Lung (tissue), 12 donors: ENCODE data around the gene UST. TPM values are rescaled to one million over a fixed set of nuclear protein-coding genes. Genes with fewer than 3 reads are reported as not detected.

Source experiments
- ATAC-seq: fragments of 200-7000 bp; cut with Tn5 transposase; one replicate; pipeline ENCODE4 v1.9.1; 2020; ENCODE audit warnings: moderate number of reproducible peaks; ENCODE audit not compliant: insufficient read depth, low FRiP score
- DNase-seq, 3 donors: peaks; one replicate each; pipeline ENCODE4 v3.0.0-alpha.2; 2013 to 2017
- H3K27ac ChIP-seq, 2 donors: one replicate each; pipeline ENCODE4 v1.5.1; 2013; ENCODE audit warnings: mild to moderate bottlenecking in 2 of 2, moderate library complexity in 2 of 2, control low read depth in 1 of 2, inconsistent platforms in 1 of 2, low read depth in 1 of 2, low read length in 1 of 2
- H3K27me3 ChIP-seq, 3 donors: one replicate each; pipeline ENCODE4 v1.5.1; 2013; ENCODE audit warnings: low read length in 2 of 3; ENCODE audit not compliant: control insufficient read depth in 3 of 3, insufficient read depth in 3 of 3
- H3K36me3 ChIP-seq, 4 donors: one replicate each; pipeline ENCODE4 v1.5.1; 2013; ENCODE audit warnings: low read length in 4 of 4, mild to moderate bottlenecking in 1 of 4, moderate library complexity in 1 of 4; ENCODE audit not compliant: control insufficient read depth in 4 of 4, insufficient read depth in 4 of 4
- H3K4me1 ChIP-seq, 5 donors: one replicate each; pipeline ENCODE4 v1.5.1; 2013; ENCODE audit warnings: low read length in 5 of 5, mild to moderate bottlenecking in 2 of 5, moderate library complexity in 1 of 5; ENCODE audit not compliant: control insufficient read depth in 5 of 5, insufficient read depth in 5 of 5
- H3K4me3 ChIP-seq: one replicate; pipeline ENCODE4 v1.5.1; 2013; ENCODE audit warnings: mild to moderate bottlenecking, control low read depth, moderate library complexity
- H3K9ac ChIP-seq, 2 donors: one replicate each; pipeline ENCODE4 v1.5.1; 2013; ENCODE audit warnings: low read length in 2 of 2, control low read depth in 1 of 2; ENCODE audit not compliant: insufficient read depth in 1 of 2
- H3K9me3 ChIP-seq, 4 donors: one replicate each; pipeline ENCODE4 v1.5.1; 2013; ENCODE audit warnings: low read length in 3 of 4, mild to moderate bottlenecking in 1 of 4, moderate library complexity in 1 of 4; ENCODE audit not compliant: control insufficient read depth in 4 of 4, insufficient read depth in 3 of 4
- whole genome bisulfite sequencing, 2 donors: extraction: QIAGEN DNeasy Blood & Tissue Kit; methylation state at CpG; one replicate each; pipeline ENCODE4 v1.1.7; 2013; 5-methylcytosine and 5-hydroxymethylcytosine counted together
- polyA plus RNA-seq, 2 donors: library from polyadenylated mRNA; stranded (reverse); fragments of 200-250 nt; gene quantifications; one replicate each; pipeline ENCODE4 v1.2.1, GENCODE V29; 2013
- total RNA-seq, 2 donors: library from RNA; depleted of rRNA in 1 of 2; stranded (reverse); fragments of >200 nt in 1 of 2; gene quantifications; one replicate each; pipeline ENCODE4 v1.2.1, GENCODE V29; 2014 to 2021
- TF ChIP-seq, protein P1 (sequence below): IDR thresholded peaks from 2 replicates; pipeline ENCODE4 v1.5.1; 2012; ENCODE audit warnings: mild to moderate bottlenecking; ENCODE audit errors: control extremely low read depth, extremely low read depth
- donor health status: control.
- donor health status: control.
- donor health status: Bipolar disorder and iron deficiency.
- donor health status: healthy.
- donor health status: DM: yes; HTN: yes; CAD: no.

The UST gene
- total and polyA plus RNA-seq, 4 donors: 4.5 to 24.0 (median 7.1) TPM

DNA sequence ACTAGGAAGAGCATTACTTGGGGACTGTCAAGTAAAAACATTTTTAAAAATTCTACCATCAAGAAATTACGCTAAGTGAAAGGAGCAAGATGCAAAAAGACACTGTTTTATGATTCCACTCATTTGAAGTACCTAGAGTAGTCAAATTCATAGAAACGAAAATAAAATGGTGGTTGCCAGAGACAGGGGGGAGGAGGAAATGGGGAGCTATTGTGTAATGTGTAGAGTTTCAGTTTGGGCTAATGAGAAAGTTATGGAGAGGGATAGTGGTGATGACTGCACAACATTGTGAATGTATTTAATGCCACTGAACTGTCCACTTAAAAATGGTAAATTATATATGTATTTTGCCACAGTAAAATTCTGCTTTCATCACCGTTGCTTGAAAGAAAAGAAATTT, 83.8 kb downstream of the UST start:
- H3K36me3 ChIP-seq: no peaks in the 10 kb centered on the region
- TF ChIP-seq, protein P1, sequence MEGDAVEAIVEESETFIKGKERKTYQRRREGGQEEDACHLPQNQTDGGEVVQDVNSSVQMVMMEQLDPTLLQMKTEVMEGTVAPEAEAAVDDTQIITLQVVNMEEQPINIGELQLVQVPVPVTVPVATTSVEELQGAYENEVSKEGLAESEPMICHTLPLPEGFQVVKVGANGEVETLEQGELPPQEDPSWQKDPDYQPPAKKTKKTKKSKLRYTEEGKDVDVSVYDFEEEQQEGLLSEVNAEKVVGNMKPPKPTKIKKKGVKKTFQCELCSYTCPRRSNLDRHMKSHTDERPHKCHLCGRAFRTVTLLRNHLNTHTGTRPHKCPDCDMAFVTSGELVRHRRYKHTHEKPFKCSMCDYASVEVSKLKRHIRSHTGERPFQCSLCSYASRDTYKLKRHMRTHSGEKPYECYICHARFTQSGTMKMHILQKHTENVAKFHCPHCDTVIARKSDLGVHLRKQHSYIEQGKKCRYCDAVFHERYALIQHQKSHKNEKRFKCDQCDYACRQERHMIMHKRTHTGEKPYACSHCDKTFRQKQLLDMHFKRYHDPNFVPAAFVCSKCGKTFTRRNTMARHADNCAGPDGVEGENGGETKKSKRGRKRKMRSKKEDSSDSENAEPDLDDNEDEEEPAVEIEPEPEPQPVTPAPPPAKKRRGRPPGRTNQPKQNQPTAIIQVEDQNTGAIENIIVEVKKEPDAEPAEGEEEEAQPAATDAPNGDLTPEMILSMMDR: no peak
- H3K9me3 ChIP-seq: no peaks in the 10 kb centered on the region
- no peaks in the 10 kb centered on the region for H3K27me3 ChIP-seq
- 76 to 78% methylated on average over 3 of the region's 3 CpGs for WGBS, 2 donors
- ATAC-seq (no peak), DNase-seq (no peak)
- H3K4me3 ChIP-seq: no peak overlapping the region
- H3K27ac ChIP-seq: no peak overlapping the region
- H3K4me1 ChIP-seq: peaks cover 0 to under 1% (median 0%) of the 10 kb centered on the region in 5 donors
- no peak overlapping the region for H3K9ac ChIP-seq

DNA sequence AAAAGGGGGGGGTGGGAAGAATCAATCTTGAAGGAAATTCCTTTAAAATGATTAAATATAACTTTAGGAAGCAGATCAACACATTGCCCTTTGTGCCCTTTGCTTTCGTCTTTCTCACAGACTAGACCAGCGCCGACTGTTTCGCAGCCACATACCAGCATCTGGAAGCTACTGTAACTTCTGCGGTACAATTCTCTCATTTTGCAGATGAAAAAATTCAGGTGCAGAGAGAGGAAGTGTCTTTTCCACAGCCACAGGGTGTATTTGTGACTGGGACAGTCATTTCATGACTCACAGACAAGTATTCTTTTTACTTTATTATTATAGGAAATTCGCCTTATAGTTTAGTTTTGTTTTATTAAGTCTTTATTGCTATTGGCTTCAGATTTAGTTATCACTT, 84.2 kb downstream of the UST start:
- TF ChIP-seq, protein P1: no peak
- no peak overlapping the region for H3K4me3 ChIP-seq
- ATAC-seq (no peak), DNase-seq (no peak)
- WGBS, 2 donors: 84 to 89% methylated on average over 6 of the region's 6 CpGs
- H3K27me3 ChIP-seq: no peaks in the 10 kb centered on the region
- no peak overlapping the region for H3K9ac ChIP-seq
- H3K9me3 ChIP-seq: no peaks in the 10 kb centered on the region
- H3K36me3 ChIP-seq: no peaks in the 10 kb centered on the region
- H3K4me1 ChIP-seq: peaks cover 0 to 5% (median 0%) of the 10 kb centered on the region in 5 donors
- no peak overlapping the region for H3K27ac ChIP-seq

DNA sequence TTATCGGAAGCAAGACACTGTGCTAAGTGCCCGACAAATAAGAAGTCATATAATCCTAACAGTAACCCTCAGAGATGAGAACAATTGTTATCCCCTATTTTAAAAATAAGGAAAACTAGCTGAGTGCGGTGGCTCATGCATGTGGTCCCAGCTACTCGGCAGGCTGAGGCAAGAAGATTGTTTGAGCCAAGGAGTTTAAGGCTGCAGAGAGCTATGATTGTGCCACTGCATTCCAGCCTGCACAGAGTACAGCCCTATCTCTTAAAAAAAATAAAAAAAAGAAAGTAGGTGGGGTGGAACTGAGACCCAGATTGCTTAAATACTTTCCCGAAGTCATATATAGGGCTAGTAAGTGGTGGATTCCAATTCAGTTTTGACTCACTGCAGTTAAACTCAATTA, 84.7 kb downstream of the UST start:
- H3K4me3 ChIP-seq: no peak overlapping the region
- no peaks in the 10 kb centered on the region for H3K27me3 ChIP-seq
- 86 to 94% methylated on average over 5 of the region's 5 CpGs for WGBS, 2 donors

More for the DNA sequence above, 84.7 kb downstream of the UST start:
- no peak overlapping the region for H3K9ac ChIP-seq
- DNase-seq (no peak), ATAC-seq (no peak)
- no peaks in the 10 kb centered on the region for H3K9me3 ChIP-seq
- TF ChIP-seq, protein P1: no peak
- H3K36me3 ChIP-seq: no peaks in the 10 kb centered on the region
- H3K27ac ChIP-seq: no peak overlapping the region
- H3K4me1 ChIP-seq: peaks cover 0 to 8% (median 0%) of the 10 kb centered on the region in 5 donors
